GM06990 (cell line): Measurements from ENCODE around the gene CTCFL.

Source experiments
- DNase-seq: peaks from one replicate; pipeline ENCODE4 v3.0.0-alpha.2; 2011; ENCODE audit not compliant: insufficient read length; ENCODE audit errors: extremely low read depth
- H3K27me3 ChIP-seq: replicated peaks from 2 replicates; pipeline ENCODE4 v1.6.0; 2011; ENCODE audit warnings: low read length; ENCODE audit not compliant: control insufficient read depth, insufficient read depth
- H3K36me3 ChIP-seq: 2 replicates; pipeline ENCODE4 v1.5.1; 2011; ENCODE audit warnings: low read length; ENCODE audit not compliant: control insufficient read depth, insufficient read depth
- H3K4me3 ChIP-seq: replicated peaks from 2 replicates; pipeline ENCODE4 v1.5.1; 2011; ENCODE audit warnings: low read depth, mild to moderate bottlenecking, control low read depth, low read length
- CTCF ChIP-seq: IDR thresholded peaks from 2 replicates; pipeline ENCODE4 v1.5.1; 2011; ENCODE audit warnings: low read length, control low read depth, mild to moderate bottlenecking, inconsistent platforms; ENCODE audit not compliant: insufficient read depth, poor library complexity, severe bottlenecking

CTCFL gene

GRCh38 chr20:57448764-57449354 is 76.1 kb downstream of the CTCFL start:
- H3K27me3 ChIP-seq = no peaks in the 10 kb centered on the region
- H3K36me3 ChIP-seq = no peaks in the 10 kb centered on the region
- no peak overlapping the region for H3K4me3 ChIP-seq
- TF ChIP-seq CTCF = no peak
- no peak for DNase-seq
